ENCODE data around the gene FRS3.
A peak's percentile ranks its signal among the peaks of the same experiment; 100 is the strongest.

Gene FRS3

GRCh38 chr6:41791305-41791704 is 11.6 kb upstream of the FRS3 start:
- no peak for DNase-seq

DNA sequence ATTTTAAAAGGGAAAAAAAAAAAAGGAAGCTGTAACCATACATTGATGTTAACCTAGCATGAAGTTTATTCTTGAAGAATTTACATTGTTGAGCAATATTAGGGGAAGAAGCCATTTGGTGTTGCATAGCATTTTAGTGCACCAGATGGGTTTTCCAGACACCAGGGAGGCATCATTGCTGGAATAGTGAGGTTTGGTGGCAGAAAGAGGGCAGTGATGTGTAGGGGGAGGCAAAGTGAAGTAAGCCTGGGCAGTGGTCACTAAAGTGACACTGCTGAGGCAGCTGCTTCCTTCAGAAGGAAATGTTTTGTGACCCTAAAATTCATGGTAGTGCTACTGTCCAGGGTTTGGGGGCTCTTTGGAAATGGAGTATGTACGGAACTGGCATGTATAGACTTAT is 10.3 kb upstream of the FRS3 start:
- DNase-seq, result no peak

GRCh38 chr6:41789390-41789724 is 9.7 kb upstream of the FRS3 start:
- no peak for DNase-seq

- DNase-seq, result peak; percentile 67 to 96 (median 90)
These were observed 7.7 kb upstream of the FRS3 start, which contains the start of gene TOMM6 for GRCh38 chr6:41787219-41787917. Gene TOMM6 (plus strand): TSS chr6:41787694. CDS start chr6:41787698, 4 bp downstream.

GRCh38 chr6:41786451-41787218 is 6.9 kb upstream of the FRS3 start:
- DNase-seq, result peak in 55 of 56 donors; percentile 4 to 91 (median 78)

- DNase-seq, result peak in 29 of 56 donors; percentile 24 to 72 (median 51)
These were observed 6.2 kb upstream of the FRS3 start for GRCh38 chr6:41785689-41786450.

GRCh38 chr6:41785254-41785653 is 5.6 kb upstream of the FRS3 start:
- no peak for DNase-seq

DNA sequence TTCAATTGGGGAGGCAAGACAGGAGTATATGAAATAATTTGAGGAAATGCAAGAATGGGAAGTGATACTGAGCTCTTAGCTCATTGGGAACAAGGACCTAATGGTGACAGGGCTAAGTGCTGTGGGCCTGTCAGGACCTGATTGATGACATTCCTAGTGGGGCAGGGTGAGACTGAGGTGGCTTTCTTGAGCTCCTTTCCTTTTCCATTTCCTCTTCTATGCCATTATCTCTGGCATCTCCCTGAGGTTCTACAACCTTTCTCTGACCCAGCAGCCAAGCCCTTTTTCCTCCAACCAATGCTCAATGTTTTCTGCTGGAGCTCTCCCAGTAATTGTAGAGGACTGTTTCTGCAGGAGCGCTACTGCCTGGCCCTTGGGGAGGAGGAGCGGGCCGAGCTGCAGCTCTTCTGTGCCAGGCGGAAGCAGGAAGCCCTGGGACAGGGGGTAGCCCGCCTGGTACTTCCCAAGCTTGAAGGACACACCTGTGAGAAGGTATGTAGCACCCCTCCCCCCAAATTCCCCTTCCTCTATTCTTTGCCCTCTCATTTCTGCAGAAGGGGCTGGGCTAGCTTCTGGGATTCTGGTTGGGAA is 5.0 kb upstream of the FRS3 start:
- no peak for DNase-seq

DNA sequence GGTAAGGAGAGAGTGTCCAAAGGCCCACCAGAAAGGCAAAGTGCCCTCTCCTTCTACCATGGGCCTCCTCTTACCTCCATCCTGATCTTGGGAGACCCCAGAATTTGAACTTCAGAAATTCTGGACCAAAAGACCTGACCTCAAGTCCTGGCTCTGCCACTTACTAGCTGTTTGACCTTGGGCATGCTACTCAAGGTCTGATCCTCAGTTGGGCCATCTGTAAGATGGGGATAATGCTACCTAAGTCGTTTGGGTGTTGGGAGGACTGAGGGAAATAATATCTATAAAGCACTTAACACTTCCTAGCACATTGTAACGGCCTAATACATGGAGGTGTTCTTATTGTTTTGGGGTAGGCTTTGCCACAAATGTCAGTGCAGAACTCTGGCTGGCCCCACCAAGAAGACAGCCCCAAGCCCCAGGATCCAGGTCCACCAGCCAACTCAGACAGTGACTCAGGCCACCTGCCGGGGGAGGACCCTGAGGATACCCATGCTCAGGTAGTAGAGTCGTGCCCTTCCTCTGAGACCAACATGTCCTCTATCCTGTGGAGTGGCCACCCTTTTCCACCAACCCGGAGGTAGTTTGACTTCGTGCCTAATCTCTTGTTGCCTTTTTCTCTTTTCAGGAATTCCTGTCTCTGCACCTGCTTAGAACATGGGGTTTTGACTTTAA is 3.5 kb upstream of the FRS3 start:
- DNase-seq, result no peak

DNA sequence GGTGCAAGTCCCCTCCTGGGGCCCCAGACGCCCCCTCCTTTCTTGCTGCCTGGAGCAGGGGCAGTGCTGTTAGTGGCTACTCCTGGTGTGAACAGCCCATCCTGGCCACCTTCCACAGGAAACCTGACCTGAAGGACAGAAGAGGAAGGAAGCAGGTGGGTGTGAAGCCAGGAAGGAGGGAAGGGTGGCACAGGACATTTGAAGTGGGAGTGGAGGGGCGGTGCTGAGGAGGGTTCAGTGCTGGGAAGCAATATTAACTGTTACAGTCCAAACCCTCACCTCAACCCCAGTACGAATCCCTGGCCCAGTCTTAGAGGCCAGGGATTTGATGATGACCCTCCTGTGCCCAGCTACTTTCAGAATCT is 1.6 kb upstream of the FRS3 start:
- DNase-seq, result no peak

DNA sequence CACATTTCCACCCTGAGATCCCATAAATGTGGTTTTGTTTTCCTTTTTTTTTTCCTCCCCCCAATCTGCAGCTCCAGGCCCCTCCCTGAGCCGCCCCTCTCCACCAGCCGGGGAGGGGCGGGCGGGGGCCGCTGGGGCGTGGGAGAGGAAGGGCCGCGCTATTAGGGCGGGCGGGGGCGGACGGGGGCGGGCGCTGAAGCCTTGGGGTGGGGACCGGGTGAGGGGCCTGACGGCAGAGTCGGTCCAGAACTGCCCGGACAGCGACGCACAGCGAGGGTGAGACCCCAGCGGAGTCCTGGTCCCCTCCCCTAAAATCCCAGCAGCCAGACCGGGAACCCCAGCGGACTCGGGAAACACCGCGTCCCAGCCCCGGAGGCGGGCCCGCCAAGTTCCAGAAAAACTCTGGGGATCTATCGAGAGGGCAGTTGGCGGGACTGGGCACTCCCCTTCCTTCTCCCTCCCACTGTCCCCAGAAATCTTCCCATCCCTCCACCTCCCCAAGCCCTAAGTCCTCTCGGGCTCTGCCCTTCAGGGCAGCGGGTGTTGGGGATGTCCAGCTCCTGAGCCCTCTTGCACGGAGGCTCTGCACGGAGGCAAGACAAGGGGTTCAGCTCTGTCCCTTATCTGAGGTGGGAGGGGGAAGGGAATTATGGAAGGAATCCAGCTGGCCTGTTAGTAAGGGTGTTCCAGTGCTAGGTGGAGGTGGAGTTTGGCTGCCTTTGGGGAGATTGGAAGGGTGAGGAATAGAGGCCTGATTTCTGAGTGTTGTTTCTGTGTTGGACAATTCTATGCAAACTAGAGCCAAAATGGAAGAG is 1.1 kb upstream of the FRS3 start, which contains the start of gene PRICKLE4:
PRICKLE4 (plus strand) TSS at position 232 of the 815 bp plus-strand sequence. CDS start 2,692 bp downstream, outside the sequence.
- DNase-seq, result peak in 11 of 56 donors; percentile 15 to 48 (median 36)

DNA sequence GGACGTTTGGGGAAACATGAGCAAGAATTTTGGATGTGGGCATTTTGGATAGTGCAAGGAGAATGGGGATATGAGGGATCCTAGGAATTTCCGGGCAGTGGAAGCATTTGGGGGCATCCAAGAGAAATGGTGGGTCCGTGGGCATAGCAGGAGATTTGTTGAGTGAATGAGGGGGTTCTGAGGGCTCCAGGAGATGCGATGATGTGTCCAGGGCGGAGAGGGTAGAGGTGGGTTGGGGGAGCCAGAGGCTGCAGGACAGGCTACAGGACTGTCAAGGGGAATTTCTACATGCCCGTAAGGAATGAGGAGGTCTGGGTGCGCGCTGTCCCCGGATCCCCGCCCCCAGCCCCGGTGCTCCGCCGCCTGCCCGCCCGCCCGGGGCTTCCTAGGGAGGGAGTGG is 364 bp downstream of the FRS3 start:
- DNase-seq, result peak in 3 of 56 donors; percentile 49 to 54 (median 52)

GRCh38 chr6:41778895-41779294 is 805 bp downstream of the FRS3 start:
- no peak for DNase-seq

GRCh38 chr6:41777551-41778285 is 2.0 kb downstream of the FRS3 start:
- DNase-seq, result no peak

DNA sequence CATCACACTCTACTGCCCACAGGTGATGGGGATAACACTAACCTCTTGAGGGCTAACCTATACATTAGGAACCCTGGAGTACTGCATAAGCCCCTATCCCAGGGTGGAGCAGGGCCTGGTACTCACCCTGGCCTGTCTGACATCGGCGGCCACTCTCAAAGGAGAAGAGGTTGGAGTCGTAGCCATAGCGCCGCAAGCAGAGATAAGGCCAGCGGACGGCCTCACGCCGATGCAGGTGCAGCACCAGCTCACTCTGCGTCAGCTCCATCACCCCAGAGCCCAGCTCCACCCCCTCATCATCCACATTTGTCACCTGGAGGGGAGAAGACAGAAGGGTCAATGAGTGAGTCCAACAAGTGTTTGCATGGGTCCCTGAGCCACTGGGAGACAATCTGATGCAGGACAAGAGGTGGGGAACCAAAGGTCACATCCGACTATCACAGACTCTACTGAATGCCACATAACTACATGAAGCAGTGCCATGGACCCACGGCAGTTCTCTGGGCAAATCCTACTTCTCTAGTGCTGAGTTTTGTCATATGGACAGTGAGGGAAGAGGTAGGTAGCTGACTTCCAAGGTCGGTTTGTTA is 4.3 kb downstream of the FRS3 start:
- DNase-seq, result no peak

DNA sequence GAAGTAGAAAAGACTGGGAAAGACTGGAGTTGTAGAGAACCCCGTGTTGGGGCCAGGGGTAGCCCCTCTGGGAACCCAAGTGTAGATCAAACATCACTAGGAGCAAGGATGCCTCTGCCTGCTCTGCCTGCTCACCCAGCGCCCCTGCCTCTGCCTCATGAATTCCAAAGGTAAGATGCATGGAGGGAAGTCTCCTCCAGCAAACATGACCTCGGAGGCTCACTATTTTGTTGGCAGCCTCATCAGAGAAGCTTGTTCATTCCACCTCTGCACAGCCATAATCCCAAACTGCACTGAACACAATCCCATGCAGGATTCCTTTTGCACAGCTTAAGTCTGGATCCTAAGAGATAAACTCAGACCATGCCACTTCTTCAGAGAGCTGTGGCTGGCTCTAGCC is 4.9 kb downstream of the FRS3 start:
- no peak for DNase-seq

- DNase-seq, result no peak
These were observed 8.4 kb downstream of the FRS3 start for GRCh38 chr6:41771058-41771983.
